SK-N-SH (cell line): Measurements from ENCODE around the gene ZMIZ1.

ENCODE experiments used
- CTCF ChIP-seq: fragments of 200-600 bp; sonication (generic); IDR thresholded peaks from 2 replicates; pipeline ENCODE4 v1.6.1; 2017; ENCODE audit warnings: antibody characterized with exemption, mild to moderate bottlenecking, moderate library complexity
- EZH2phosphoT487 ChIP-seq: fragments of 200-600 bp; sonication (generic); IDR thresholded peaks from 2 replicates; pipeline ENCODE4 v1.6.1; 2017; ENCODE audit warnings: low read depth, mixed run types, mild to moderate bottlenecking, antibody characterized with exemption, moderate library complexity, borderline replicate concordance
- RFX5 ChIP-seq: IDR thresholded peaks from 2 replicates; pipeline ENCODE4 v1.6.1; 2012; ENCODE audit warnings: mild to moderate bottlenecking, improper control_type of control experiment, low read length
- USF2 ChIP-seq: fragments of 150-350 bp; IDR thresholded peaks from 2 replicates; pipeline ENCODE4 v1.6.1; 2017; ENCODE audit warnings: antibody characterized with exemption, low read length, low read depth, borderline replicate concordance

- no peak for TF ChIP-seq EZH2phosphoT487
- no peak for TF ChIP-seq CTCF
- TF ChIP-seq USF2 = no peak
- no peak for TF ChIP-seq RFX5
These were observed 47.3 kb upstream of the ZMIZ1 start for GRCh38 chr10:79021331-79021907.
